ENCODE data around the gene DCUN1D3. TPM values are rescaled to one million over a fixed set of nuclear protein-coding genes. Genes with fewer than 3 reads are reported as not detected.
A peak's percentile ranks its signal among the peaks of the same experiment; 100 is the strongest.

The DCUN1D3 gene
- polyA plus RNA-seq, 3 donors from 2014 or later: 0.06 to 1.5 (median 0.74) TPM

DNA sequence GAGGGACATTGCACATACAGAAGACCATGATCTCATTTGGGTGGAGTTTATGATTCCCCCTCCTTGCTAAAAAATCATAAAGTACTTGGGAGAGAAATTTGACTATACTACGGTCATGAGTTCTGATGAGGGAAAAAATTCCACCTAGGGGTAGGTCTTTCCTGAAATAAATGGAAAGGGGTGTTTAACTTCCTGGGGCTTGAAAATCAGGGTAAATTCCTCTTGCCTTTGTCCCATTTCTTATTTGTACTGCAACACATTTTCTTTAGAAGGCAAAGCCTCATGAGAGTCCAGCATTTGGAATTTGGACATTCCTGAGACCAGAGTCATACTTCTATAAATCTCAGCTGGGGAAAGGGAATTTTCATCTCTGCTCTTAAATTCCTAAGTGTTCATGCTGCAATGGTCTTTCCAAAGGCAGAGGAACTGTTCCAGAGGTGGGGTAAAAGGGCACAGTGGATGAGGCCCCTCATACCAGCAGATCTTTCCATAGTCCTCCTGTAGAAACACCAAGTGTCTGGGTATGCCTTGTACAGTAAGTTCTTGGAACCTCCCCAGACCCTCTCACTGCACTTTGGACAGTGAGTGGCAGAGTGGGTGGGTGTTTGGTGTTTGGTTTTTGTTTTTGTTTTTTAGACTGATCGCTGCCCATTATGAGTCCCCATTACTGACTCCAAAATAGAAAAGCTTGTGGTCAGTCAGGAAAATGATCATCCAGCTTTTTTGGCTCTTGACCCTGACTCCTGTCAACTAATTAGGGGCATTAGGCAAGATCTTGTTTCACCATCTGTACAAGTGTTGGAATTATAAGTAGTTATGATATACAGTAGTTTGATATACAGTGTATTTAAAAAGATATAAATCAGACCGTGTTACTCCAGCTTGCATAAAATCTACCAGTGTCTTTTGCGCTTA lies 6.4 kb upstream of the DCUN1D3 start:
- no peak for DNase-seq
- peaks cover 3 to 6% (median 3%) of the 10 kb centered on the region in 3 donors for H3K27me3 Mint-ChIP-seq (ENCODE audit: low read depth in 3 of 3)
- H3K4me3 Mint-ChIP-seq: no peak overlapping the region
- no peaks in the 10 kb centered on the region for H3K36me3 Mint-ChIP-seq
- H3K9me3 Mint-ChIP-seq: no peaks in the 10 kb centered on the region
- H3K27ac Mint-ChIP-seq: peak overlapping the region in 1 of 6 donors; percentile 58
- H3K4me1 Mint-ChIP-seq: peaks cover 34 to 38% of the 10 kb centered on the region in 2 donors

DNA sequence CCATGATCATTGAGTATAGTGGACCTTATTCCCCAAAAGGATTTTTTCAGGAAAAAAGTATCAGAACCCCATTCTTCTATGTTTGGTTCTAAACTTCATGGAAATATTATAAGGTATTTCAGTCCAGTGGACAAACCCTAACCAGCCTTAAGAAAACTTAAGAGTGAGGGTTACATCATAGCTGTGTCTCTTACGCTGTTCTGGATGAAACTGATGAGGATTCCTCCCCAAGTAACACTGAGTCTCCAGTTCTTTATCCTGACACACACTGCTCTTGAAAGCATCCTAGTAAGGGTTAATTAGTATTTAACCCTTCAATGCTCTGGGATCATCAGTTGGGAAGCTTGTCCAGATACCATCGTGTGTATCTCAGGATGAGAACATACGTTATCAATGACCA lies 5.4 kb upstream of the DCUN1D3 start:
- H3K27me3 Mint-ChIP-seq (ENCODE audit: low read depth in 3 of 3): peaks cover 3 to 13% (median 7%) of the 10 kb centered on the region in 3 donors
- H3K4me1 Mint-ChIP-seq: peaks cover 42 to 47% of the 10 kb centered on the region in 2 donors
- no peaks in the 10 kb centered on the region for H3K36me3 Mint-ChIP-seq
- H3K9me3 Mint-ChIP-seq: no peaks in the 10 kb centered on the region
- no peak overlapping the region for H3K4me3 Mint-ChIP-seq
- DNase-seq: no peak
- peak overlapping the region in 3 of 6 donors; percentile 6 to 98 (median 58) for H3K27ac Mint-ChIP-seq

DNA sequence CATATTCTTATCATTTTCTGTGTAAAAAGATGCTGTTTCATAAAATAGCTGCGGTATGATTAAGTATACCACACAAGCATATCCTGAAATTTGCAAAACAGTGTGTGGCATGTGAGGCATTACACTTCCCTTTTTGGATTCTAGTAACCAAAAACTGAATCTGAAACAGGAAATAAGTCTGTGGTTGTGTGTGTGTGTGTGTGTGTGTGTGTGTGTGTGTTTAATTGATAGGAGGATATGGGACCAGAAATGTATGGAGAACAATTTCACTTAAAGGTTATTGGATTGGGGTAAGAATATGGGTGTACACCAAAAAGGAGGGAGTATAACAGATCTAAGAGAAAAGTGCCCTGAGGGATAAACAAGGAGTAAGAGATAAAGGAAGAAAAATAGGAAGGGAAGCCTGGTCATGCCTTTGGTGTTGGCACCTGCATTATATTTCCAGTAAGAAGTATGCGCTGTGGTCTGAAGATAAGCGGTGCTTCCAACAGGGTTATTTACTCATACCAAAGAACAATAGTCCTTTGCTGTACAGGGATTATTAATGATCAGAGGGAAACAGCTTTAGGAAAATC lies 4.4 kb upstream of the DCUN1D3 start:
- Mint-ChIP-seq H3K36me3 (no peaks in the 10 kb centered on the region), H3K4me3 (peak overlapping the region; percentile 1 to 59 (median 42)), H3K27ac (peak overlapping the region; percentile 70 to 98 (median 89)), H3K27me3 (ENCODE audit: low read depth in 3 of 3) (peaks cover 10 to 23% (median 17%) of the 10 kb centered on the region in 3 donors), H3K9me3 (no peaks in the 10 kb centered on the region), H3K4me1 (peaks cover 44 to 54% of the 10 kb centered on the region in 2 donors)
- DNase-seq: peak; percentile 34 to 52 (median 44)

DNA sequence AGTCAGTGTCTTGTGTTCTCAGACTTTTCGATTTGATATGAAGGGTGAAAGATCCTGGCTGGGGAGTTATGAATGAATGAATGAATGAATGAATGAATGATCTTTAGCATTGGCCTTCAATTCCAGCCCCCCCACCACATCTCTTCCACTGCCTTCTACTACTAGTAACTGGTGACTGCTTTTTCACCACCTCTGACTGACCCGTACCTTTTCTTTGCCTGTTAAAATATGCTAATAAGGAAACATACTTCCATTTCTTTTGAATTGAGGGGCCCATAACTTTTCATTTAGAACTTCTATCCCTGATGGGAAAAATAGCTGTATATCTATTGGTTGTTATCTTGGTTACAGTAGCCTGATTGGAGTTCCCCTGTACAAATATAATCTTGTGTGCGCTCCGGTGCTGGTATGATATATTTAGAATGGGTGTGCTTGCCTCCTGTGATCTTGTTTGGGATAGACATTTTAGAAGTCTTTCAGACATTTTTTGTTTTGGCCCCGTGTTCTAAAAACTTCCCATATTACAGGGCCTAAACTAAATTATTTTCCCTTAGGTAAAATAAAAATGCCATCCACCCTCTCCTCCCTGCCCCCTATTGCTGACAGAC lies 3.8 kb upstream of the DCUN1D3 start:
- no peak for DNase-seq
- Mint-ChIP-seq H3K36me3 (no peaks in the 10 kb centered on the region), H3K27ac (peak overlapping the region; percentile 70 to 98 (median 89)), H3K4me1 (peaks cover 50 to 60% of the 10 kb centered on the region in 2 donors), H3K4me3 (peak overlapping the region; percentile 29 to 59 (median 42)), H3K27me3 (ENCODE audit: low read depth in 3 of 3) (peaks cover 10 to 25% (median 17%) of the 10 kb centered on the region in 3 donors), H3K9me3 (no peaks in the 10 kb centered on the region)

DNA sequence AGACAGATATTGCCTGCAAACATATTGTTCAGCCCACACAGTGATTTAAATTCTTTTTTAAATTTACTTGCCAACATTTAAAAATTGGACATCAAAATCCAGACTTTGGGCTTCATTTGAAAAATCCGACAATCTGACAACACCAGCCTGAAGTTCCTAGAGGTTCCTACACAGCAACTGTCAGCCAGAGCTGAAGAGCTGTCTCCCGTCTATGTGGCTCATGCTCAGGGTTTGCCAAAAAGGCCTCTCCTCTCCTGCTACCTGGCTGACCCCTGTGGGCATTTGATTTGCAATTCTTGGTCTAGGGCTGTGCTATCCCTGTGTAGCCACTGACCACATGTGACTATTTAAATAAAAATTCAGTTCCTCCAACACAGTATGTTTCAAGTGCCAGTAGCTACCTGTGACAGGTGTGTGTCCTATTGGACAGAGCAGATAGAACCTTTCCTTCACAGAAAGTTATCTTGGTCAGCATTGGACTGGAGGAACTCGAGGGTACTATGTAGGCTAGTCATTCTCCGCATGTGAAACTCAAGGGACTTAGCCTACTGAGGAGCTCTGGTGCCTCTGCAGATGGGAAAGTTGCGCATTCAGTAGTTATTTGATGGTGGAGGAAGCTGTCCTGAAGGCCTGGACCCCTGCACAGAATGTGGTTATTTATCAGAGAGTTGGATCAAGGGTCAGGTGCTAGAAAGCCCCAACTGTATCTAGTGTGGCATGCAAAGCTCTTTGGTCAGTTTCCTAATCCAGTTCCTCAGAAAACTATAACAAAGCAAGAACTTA lies 3.1 kb upstream of the DCUN1D3 start:
- Mint-ChIP-seq H3K27ac (peak overlapping the region; percentile 84 to 99 (median 94)), H3K4me1 (peaks cover 56 to 67% of the 10 kb centered on the region in 2 donors), H3K4me3 (peak overlapping the region in 3 of 5 donors; percentile 15 to 38 (median 33)), H3K27me3 (ENCODE audit: low read depth in 3 of 3) (peaks cover 10 to 25% (median 17%) of the 10 kb centered on the region in 3 donors), H3K36me3 (no peaks in the 10 kb centered on the region), H3K9me3 (no peaks in the 10 kb centered on the region)
- DNase-seq: no peak

DNA sequence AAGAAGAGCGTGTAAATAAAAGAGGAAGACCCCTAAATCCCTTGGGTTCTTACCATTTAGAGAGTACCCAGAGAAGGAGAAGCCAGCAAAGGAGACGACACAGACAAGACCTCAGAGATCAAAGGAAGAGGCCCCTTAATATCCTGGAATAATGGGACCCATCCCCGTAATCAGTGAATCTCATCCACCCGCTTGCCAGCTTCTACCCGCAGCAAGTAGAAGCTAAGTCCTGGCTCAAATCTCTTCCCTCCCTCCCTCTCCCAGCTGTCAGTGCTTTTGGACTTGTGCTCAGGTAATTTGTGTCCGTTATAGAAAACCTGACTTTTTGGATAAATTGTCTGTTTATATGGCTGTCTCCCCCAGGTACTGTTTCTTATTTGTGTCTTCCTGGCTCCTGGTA lies 2.3 kb upstream of the DCUN1D3 start:
- Mint-ChIP-seq H3K27me3 (ENCODE audit: low read depth in 3 of 3) (peaks cover 10 to 25% (median 17%) of the 10 kb centered on the region in 3 donors), H3K36me3 (no peaks in the 10 kb centered on the region), H3K4me3 (peak overlapping the region in 4 of 5 donors; percentile 38 to 95 (median 70))

DNA sequence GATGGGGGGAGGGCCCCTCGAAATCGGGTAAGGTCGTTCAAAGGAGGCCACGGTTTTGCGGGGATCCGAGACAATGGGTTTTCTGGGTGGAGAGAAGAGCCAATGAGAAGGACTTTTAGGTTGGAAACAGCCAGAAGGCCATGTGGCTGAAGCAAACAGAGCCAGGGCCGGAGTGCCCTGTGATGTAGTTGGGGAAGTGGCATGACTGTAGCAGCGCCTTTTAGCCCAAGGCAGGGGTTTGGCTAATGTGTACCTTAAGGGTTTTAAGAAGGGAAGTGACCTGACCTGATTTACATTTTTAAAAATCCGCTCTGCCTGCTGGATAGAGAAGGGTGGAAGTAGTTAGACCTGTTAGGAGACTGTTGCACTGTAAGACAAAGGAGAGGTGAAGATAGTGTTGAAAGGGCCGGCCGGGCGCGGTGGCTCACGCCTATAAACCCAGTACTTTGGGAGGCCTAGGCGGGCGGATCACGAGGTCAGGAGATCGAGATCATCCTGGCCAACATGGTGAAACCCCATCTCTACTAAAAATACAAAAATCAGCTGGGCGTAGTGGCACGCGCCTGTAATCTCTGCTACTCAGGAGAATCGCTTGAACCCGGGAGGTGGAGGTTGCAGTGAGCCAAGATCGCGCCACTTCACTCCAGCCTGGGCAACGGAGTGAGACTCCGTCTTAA lies 1.4 kb upstream of the DCUN1D3 start:
- Mint-ChIP-seq H3K9me3 (no peaks in the 10 kb centered on the region), H3K27ac (peak overlapping the region; percentile 97 to 99 (median 98)), H3K27me3 (ENCODE audit: low read depth in 3 of 3) (peaks cover 10 to 25% (median 17%) of the 10 kb centered on the region in 3 donors), H3K4me1 (peaks cover 62 to 77% of the 10 kb centered on the region in 2 donors), H3K4me3 (peak overlapping the region; percentile 92 to 96 (median 95)), H3K36me3 (no peaks in the 10 kb centered on the region)
- peak in 2 of 3 donors; percentile 35 to 42 for DNase-seq

More for the DNA sequence above, 2.3 kb upstream of the DCUN1D3 start:
- no peak for DNase-seq
- Mint-ChIP-seq H3K4me1 (peaks cover 62 to 76% of the 10 kb centered on the region in 2 donors), H3K27ac (peak overlapping the region; percentile 97 to 99 (median 98)), H3K9me3 (no peaks in the 10 kb centered on the region)

DNA sequence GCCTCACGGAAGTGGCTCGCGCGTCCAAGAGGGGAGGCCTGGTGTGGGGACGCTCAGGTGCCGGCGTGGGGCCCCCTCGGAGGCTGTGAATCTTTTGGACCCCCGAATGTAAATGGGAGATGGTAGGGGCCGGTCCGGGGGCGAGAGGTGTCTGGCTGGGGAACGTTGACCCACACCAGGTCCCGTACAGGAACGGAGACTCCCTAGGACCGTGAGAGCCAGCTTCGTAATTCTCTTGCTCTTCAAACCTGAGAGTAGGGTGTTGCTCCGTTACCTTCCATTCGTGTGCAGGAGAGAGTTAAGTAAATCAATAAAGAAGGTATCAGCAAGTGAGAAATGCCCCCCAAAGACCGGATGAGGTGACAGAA lies 894 bp upstream of the DCUN1D3 start:
- Mint-ChIP-seq H3K27ac (peak overlapping the region; percentile 97 to 99 (median 98)), H3K4me1 (peaks cover 62 to 77% of the 10 kb centered on the region in 2 donors), H3K27me3 (ENCODE audit: low read depth in 3 of 3) (peaks cover 10 to 25% (median 17%) of the 10 kb centered on the region in 3 donors), H3K9me3 (no peaks in the 10 kb centered on the region), H3K4me3 (peak overlapping the region; percentile 92 to 96 (median 95)), H3K36me3 (no peaks in the 10 kb centered on the region)
- DNase-seq: no peak

DNA sequence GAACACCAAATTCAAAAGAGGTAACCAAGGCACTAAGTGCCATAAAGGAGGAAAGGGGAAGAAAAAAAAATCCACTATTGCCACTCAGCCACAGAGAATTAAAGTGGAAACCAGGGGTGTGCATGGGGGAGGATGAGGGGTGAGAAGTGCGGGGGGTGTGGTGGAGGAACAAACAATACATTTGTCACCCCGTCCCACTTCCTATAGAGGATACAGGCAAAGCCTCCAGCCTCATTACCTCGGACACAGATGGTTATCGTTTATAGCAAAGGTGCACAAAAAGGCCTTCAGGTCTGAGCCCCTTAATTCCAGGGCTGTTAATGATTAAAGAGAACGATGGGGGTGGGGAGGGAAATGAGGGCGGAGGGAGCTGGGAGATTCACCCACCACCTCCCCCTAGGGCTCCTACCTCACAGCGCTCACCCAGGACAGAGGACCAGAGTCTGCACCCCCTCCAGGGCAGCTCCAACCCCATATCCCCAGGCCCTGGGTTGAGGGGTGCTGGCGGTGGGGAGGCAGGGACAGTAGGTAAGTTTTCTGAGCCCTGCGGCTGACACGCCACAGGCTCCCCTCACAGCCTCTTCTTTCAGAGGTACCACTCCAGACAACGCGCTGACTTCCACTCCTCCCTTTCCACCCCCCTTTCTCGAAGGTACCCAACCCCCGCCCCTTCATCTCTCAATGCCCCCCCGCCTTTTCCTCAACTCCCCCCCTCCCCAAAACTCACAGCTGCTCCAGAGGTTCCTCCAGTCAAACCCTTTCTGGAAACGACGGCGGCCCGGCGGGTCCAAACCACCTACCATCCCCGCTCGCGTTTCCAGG lies 470 bp downstream of the DCUN1D3 start:
- peaks cover 10 to 25% (median 17%) of the 10 kb centered on the region in 3 donors for H3K27me3 Mint-ChIP-seq (ENCODE audit: low read depth in 3 of 3)
- H3K4me1 Mint-ChIP-seq: peaks cover 53 to 70% of the 10 kb centered on the region in 2 donors
- peak overlapping the region; percentile 97 to 99 (median 98) for H3K27ac Mint-ChIP-seq
- H3K9me3 Mint-ChIP-seq: no peaks in the 10 kb centered on the region
- DNase-seq: peak in 1 of 3 donors; percentile 30
- no peaks in the 10 kb centered on the region for H3K36me3 Mint-ChIP-seq
- peak overlapping the region; percentile 92 to 96 (median 95) for H3K4me3 Mint-ChIP-seq

DNA sequence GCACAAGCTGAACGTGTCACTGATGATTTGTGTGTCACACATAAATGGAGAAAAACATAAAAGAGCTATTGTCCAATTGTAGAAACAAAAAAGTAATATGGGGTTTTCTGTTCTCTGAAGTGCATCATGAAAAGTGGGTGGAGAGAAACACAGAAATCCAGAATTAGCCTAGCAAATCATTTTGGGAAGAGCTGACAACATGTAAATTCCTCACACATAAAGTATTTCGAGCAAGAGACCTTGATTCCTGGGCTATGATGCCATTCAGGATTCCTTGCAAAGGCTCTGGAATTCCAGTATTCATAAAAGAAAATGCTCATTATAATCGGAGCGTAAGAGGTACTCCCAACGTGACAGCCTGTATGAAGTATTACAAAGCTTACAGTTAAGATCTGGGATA lies 1.1 kb downstream of the DCUN1D3 start:
- peak overlapping the region; percentile 92 to 96 (median 95) for H3K4me3 Mint-ChIP-seq
- H3K36me3 Mint-ChIP-seq: no peaks in the 10 kb centered on the region
- no peaks in the 10 kb centered on the region for H3K9me3 Mint-ChIP-seq
- peak overlapping the region; percentile 97 to 99 (median 98) for H3K27ac Mint-ChIP-seq
- peaks cover 7 to 21% (median 15%) of the 10 kb centered on the region in 3 donors for H3K27me3 Mint-ChIP-seq (ENCODE audit: low read depth in 3 of 3)
- H3K4me1 Mint-ChIP-seq: peaks cover 47 to 64% of the 10 kb centered on the region in 2 donors
- no peak for DNase-seq

DNA sequence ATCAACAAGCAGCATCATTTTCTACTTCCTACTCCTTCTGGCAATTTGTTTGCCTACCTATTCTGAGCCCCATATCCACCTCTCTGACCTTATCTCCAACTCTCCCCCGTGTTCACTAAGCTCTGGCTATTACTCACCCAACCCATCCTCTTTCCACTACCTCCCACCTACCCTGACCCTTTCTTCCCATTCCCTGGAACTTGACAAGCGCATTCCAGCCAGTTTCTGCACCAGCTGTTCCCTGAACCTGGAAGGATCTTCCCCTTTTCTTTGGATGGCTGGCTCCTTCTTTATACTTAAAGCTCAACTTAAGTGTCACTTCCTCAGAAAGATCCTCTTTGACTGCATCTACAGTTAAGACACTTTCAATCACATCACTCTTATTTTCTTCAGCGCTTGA lies 2.2 kb downstream of the DCUN1D3 start:
- Mint-ChIP-seq H3K36me3 (no peaks in the 10 kb centered on the region), H3K4me3 (peak overlapping the region in 1 of 5 donors; percentile 7), H3K4me1 (peaks cover 39 to 52% of the 10 kb centered on the region in 2 donors), H3K9me3 (no peaks in the 10 kb centered on the region), H3K27me3 (ENCODE audit: low read depth in 3 of 3) (peaks cover 7 to 19% (median 15%) of the 10 kb centered on the region in 3 donors), H3K27ac (peak overlapping the region in 5 of 6 donors; percentile 13 to 99 (median 65))
- DNase-seq: no peak
